Left lung (tissue), 10 donors: ENCODE results near the gene CES3. TPM values are rescaled to one million over a fixed set of nuclear protein-coding genes. Genes with fewer than 3 reads are reported as not detected.
"Not testable (repeated sequence)": the region's sequence is repeated elsewhere in the genome, so short reads cannot be mapped to it uniquely, and the experiment has no call there.

ENCODE experiments used
- ATAC-seq: fragments of 200-7000 bp; cut with Tn5 transposase; one replicate; pipeline ENCODE4 v1.9.1; 2020; ENCODE audit warnings: moderate library complexity
- DNase-seq, 4 donors: peaks; one replicate each; pipeline ENCODE4 v3.0.0-alpha.2; 2013 to 2020
- H3K27ac ChIP-seq, 2 donors: fragments of 200-600 bp; sonication (generic) in 1 of 2; one replicate each; pipeline versions ENCODE4 v1.5.0 to v1.8.0; 2020 to 2021
- H3K27me3 ChIP-seq, 2 donors: fragments of 200-600 bp; sonication (generic) in 1 of 2; one replicate each; pipeline versions ENCODE4 v1.5.0 to v1.8.0; 2020 to 2021
- H3K36me3 ChIP-seq, 2 donors: fragments of 200-600 bp; sonication (generic) in 1 of 2; one replicate each; pipeline versions ENCODE4 v1.5.0 to v1.8.0; 2020 to 2021
- H3K4me1 ChIP-seq, 2 donors: fragments of 200-600 bp; one replicate each; pipeline ENCODE4 v1.8.0; 2021
- H3K4me3 ChIP-seq, 2 donors: fragments of 200-600 bp; sonication (generic) in 1 of 2; one replicate each; pipeline versions ENCODE4 v1.5.0 to v1.8.0; 2020 to 2021; ENCODE audit warnings: mild to moderate bottlenecking in 1 of 2
- H3K9me3 ChIP-seq, 2 donors: fragments of 200-600 bp; sonication (generic) in 1 of 2; one replicate each; pipeline versions ENCODE4 v1.5.0 to v1.8.0; 2020 to 2021
- CTCF ChIP-seq, 2 donors: fragments of 200-600 bp; sonication (generic) in 1 of 2; IDR thresholded peaks; one replicate each; pipeline versions ENCODE4 v1.5.0 to v1.8.0; 2021; ENCODE audit warnings: antibody characterized with exemption in 2 of 2
- intact Hi-C, 2 donors: fragments of 100-400 bp; cut with DNase I; formaldehyde crosslinking; loops; one replicate each; pipeline versions ENCODE4 v1.11.2 to v1.14.2; 2022
- polyA plus RNA-seq, 6 donors: library from polyadenylated mRNA; unstranded; fragments of 120-200 nt; gene quantifications; one replicate each; pipeline ENCODE4 v1.2.1, GENCODE V29; 2013; ENCODE audit not compliant: insufficient read length in 6 of 6
- total RNA-seq, 2 donors: library from RNA; stranded (reverse); fragmentation: NEBNext Ultra II Directional; extraction: Animal tissue kit (Norgen Biotek cat#: 25700); gene quantifications; one replicate each; pipeline ENCODE4 v1.2.1, GENCODE V29; 2021
- donor health status: DM: no; HTN: yes; CAD: no.
- donor health status: DM: no; HTN: no; CAD: no.

CES3 gene
- total and polyA plus RNA-seq, 8 donors = 0.79 to 5.3 (median 4.2) TPM

- Histone ChIP-seq H3K27me3 (peaks cover 0 to 16% of the 10 kb centered on the region in 2 donors), H3K36me3 (peaks cover 0 to 12% of the 10 kb centered on the region in 2 donors), H3K9me3 (no peaks in the 10 kb centered on the region), H3K27ac (no peak overlapping the region), H3K4me3 (no peak overlapping the region), H3K4me1 (peaks cover 25 to 48% of the 10 kb centered on the region in 2 donors)
- intact Hi-C loops = no loop called here
- ATAC-seq = no peak
- no peak for TF ChIP-seq CTCF (IDR thresholded peaks at IDR 0.05)
- peak in 2 of 4 donors; percentile 10 to 56 for DNase-seq
Measured at GRCh38 chr16:66930189-66930588, 30.9 kb upstream of the CES3 start.

- peaks cover 0 to under 1% of the 10 kb centered on the region in 2 donors for H3K27me3 ChIP-seq
- peaks cover 28 to 49% of the 10 kb centered on the region in 2 donors for H3K4me1 ChIP-seq
- peaks cover 0 to 12% of the 10 kb centered on the region in 2 donors for H3K36me3 ChIP-seq
- H3K4me3 ChIP-seq = no peak overlapping the region
- DNase-seq (no peak), ATAC-seq (no peak)
- intact Hi-C loops = no loop called here
- H3K9me3 ChIP-seq = no peaks in the 10 kb centered on the region
- H3K27ac ChIP-seq = no peak overlapping the region
- no peak for TF ChIP-seq CTCF (IDR thresholded peaks at IDR 0.05)
Measured at GRCh38 chr16:66931665-66932064, 29.4 kb upstream of the CES3 start.

GRCh38 chr16:66932076-66932475 lies 29.0 kb upstream of the CES3 start:
- H3K9me3 ChIP-seq = no peaks in the 10 kb centered on the region
- ATAC-seq = no peak
- H3K4me1 ChIP-seq = peaks cover 26 to 49% of the 10 kb centered on the region in 2 donors
- no peak overlapping the region for H3K4me3 ChIP-seq
- no peak for TF ChIP-seq CTCF (IDR thresholded peaks at IDR 0.05)
- no peak overlapping the region for H3K27ac ChIP-seq
- H3K36me3 ChIP-seq = peaks cover 0 to 12% of the 10 kb centered on the region in 2 donors
- H3K27me3 ChIP-seq = no peaks in the 10 kb centered on the region
- intact Hi-C loops = no loop called here
- peak in 1 of 4 donors; percentile 39 for DNase-seq

- peak overlapping the region; percentile 92 to 97 for H3K4me3 ChIP-seq
- no peak for TF ChIP-seq CTCF (IDR thresholded peaks at IDR 0.05)
- H3K9me3 ChIP-seq = no peaks in the 10 kb centered on the region
- peak overlapping the region; percentile 91 to 92 for H3K27ac ChIP-seq
- peak; percentile 1 for ATAC-seq
- no peak for DNase-seq
- intact Hi-C loops = no loop called here
- peaks cover 22 to 46% of the 10 kb centered on the region in 2 donors for H3K4me1 ChIP-seq
- no peaks in the 10 kb centered on the region for H3K27me3 ChIP-seq
- H3K36me3 ChIP-seq = peaks cover 0 to 21% of the 10 kb centered on the region in 2 donors
Measured at GRCh38 chr16:66933776-66934137, 27.3 kb upstream of the CES3 start.

GRCh38 chr16:66934138-66934838 lies 26.8 kb upstream of the CES3 start, which contains the start of gene CIAO2B:
TSS of gene CIAO2B (minus strand) at chr16:66934402. CDS start at chr16:66934364, 38 bp downstream.
- peak; percentile 91 to 97 (median 94) for DNase-seq
- peak within 1 kb of the TSS; percentile 91 to 92 for H3K27ac ChIP-seq
- peak within 1 kb of the TSS; percentile 92 to 97 for H3K4me3 ChIP-seq
- no peaks in the 10 kb centered on the region for H3K27me3 ChIP-seq
- no peak for TF ChIP-seq CTCF (IDR thresholded peaks at IDR 0.05)
- H3K4me1 ChIP-seq = peaks cover 22 to 46% of the 10 kb centered on the region in 2 donors
- H3K9me3 ChIP-seq = no peaks in the 10 kb centered on the region
- peak; percentile 91 for ATAC-seq
- H3K36me3 ChIP-seq = peaks cover 0 to 26% of the 10 kb centered on the region in 2 donors
- intact Hi-C loops = no loop called here

- intact Hi-C loops, H3K9me3 ChIP-seq, DNase-seq, H3K27me3 ChIP-seq: not testable (repeated sequence)
- H3K4me3 ChIP-seq = peak overlapping the region; percentile 92 to 97
- H3K4me1 ChIP-seq = peaks cover 22 to 46% of the 10 kb centered on the region in 2 donors
- peak overlapping the region; percentile 91 to 92 for H3K27ac ChIP-seq
- H3K36me3 ChIP-seq = peaks cover 0 to 32% of the 10 kb centered on the region in 2 donors
- peak; percentile 9 for ATAC-seq
Measured at GRCh38 chr16:66934839-66935313, 26.2 kb upstream of the CES3 start.
